GM19035 (cell line): Measurements from ENCODE around the gene MAST1.
A peak's percentile ranks its signal among the peaks of the same experiment; 100 is the strongest.
"Not testable (repeated sequence)": the region's sequence is repeated elsewhere in the genome, so short reads cannot be mapped to it uniquely, and the experiment has no call there.

Experiments
- ATAC-seq: cut with Tn5 transposase; IDR thresholded peaks from one replicate; pipeline ENCODE4 v1.9.1; 2021; ENCODE audit not compliant: unreplicated experiment

The MAST1 gene

GRCh38 chr19:12888006-12888603 is 49.8 kb downstream of the MAST1 start:
- no peak for ATAC-seq

- not testable (repeated sequence) for ATAC-seq
These were observed 52.0 kb downstream of the MAST1 start for GRCh38 chr19:12890299-12890786.

- peak; percentile 91 for ATAC-seq
These were observed 52.7 kb downstream of the MAST1 start, which contains the start of gene GCDH for GRCh38 chr19:12890787-12891552. GCDH (plus strand) TSS chr19:12891160; CDS start chr19:12891305, 145 bp downstream.

DNA sequence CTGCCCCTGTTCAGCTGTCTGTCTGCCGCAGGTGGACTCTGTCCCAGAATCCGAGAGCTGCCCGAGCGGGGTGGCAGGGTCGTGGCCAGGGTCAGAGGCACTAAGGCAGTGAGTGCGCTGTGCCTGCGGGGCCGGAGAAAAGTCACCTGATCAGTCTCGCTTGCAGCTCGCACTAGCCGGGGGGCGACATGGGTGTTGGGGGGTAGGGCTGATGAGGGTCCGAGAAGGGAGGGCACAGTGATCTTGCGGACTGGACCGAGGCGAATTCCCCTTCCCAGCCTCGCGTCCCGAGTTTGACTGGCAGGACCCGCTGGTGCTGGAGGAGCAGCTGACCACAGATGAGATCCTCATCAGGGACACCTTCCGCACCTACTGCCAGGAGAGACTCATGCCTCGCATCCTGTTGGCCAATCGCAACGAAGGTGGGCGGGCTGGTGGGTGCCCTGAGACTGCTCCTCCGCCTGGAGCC is 53.3 kb downstream of the MAST1 start:
- peak; percentile 2 for ATAC-seq

GRCh38 chr19:12893582-12893981 is 55.3 kb downstream of the MAST1 start:
- no peak for ATAC-seq

DNA sequence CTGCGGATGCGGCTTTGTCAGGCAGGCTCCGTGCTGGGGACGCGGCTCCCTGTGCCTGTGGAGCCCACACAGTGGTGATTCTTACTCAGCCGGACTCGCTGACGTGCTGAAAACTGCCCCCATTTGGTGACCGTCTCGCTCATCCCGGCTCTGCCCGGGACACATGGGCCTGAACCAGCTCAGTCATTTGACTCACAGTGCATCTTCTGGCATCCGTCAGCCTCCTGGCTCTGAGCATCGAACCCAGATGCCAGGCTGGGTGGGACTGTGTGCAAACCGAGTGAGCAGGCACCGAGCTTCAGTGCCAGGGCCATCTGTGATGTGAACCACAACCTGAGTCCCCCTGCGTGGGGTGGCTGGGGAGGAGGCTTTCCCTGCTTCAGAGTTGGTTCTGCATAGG is 58.1 kb downstream of the MAST1 start:
- ATAC-seq = no peak

DNA sequence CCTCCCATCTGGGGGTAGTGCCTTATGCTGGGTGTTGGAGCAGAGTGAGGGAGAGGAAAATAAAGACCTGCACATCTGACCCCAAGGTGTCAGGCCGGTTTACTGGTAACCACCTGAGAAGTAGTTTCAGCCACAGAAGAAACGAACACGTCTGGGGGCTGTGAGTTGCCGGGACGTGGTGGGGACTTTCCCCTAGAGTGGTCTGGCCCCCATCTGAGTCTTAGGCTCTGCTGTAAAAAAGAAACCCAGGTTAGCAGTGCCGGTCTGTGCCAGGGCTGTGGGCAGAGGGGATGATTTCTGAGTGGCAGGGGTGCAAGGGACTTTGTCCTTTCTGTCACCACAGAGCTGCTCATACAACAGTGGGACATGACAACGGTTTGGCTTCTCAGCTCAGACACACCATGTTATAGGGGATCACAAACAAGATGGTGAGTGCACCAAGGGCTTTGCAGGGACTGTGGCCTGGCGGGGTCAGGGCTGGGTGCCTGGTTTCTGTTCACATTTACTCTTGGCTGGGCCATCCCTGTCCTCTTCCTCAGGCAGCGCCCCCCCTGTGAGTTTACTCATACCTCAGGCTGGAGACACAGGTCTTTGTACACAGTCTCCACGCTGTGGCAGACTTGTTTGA is 61.7 kb downstream of the MAST1 start:
- ATAC-seq = peak; percentile 77

DNA sequence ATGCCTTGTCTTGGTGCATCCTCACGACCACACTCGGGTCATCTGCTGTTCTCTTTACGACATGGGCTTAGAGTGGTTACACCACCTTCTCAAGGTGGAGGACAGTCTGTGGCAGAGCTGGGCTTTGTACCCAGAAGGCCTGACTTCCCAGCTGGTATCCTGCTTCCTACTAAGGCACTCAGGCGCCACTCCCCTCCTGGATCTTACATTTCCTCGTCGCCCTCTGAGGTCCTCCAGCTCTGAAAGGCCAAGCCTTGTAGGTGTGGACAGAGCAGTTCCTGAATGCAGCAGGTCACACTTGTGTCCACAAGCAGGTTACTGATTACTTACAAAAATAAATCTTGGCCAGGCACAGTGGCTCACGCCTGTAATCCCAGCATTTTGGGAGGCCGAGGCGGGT is 68.9 kb downstream of the MAST1 start:
- no peak for ATAC-seq

GRCh38 chr19:12912571-12912970 is 74.3 kb downstream of the MAST1 start:
- no peak for ATAC-seq

GRCh38 chr19:12913011-12913561 is 74.8 kb downstream of the MAST1 start:
- no peak for ATAC-seq

GRCh38 chr19:12913851-12914690 is 75.8 kb downstream of the MAST1 start:
- ATAC-seq = no peak

DNA sequence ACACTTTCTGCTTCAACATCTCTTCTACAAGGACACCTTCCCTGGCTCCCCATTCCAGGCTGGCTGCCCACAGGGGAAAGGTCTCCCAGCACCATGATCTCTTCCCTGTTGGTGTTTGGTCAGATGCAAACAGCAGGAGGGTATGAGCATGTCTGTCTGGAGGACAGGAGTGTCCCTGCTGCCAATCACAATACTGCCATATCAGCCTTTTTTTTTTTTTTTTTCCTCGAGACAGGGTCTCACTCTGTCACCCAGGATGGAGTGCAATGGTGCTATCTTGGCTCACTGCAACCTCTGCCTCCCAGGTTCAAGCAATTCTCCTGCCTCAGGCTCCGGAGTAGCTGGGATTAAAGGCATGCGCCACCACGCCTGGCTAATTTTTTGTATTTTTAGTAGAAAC is 77.5 kb downstream of the MAST1 start:
- ATAC-seq = not testable (repeated sequence)

- no peak for ATAC-seq
These were observed 79.9 kb downstream of the MAST1 start for GRCh38 chr19:12918253-12918652.

DNA sequence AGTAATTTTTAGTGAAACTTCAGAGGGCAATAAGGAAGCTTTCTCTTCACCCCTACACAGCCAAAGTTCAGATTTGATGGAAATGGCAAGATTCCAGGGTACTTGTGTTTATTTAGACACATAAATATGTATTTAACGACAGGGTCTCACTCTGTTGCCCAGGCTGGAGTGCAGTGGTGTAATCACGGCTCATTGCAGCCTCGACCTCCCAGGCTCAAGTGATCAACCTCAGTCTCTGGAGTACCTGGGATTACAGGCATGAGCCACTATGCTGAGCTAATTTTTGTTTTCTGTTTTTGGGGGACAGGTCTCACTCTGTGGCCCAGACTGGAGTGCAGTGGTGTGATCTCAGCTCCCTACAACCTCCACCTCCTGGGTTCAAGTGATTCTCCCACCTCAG is 82.7 kb downstream of the MAST1 start:
- ATAC-seq = no peak

DNA sequence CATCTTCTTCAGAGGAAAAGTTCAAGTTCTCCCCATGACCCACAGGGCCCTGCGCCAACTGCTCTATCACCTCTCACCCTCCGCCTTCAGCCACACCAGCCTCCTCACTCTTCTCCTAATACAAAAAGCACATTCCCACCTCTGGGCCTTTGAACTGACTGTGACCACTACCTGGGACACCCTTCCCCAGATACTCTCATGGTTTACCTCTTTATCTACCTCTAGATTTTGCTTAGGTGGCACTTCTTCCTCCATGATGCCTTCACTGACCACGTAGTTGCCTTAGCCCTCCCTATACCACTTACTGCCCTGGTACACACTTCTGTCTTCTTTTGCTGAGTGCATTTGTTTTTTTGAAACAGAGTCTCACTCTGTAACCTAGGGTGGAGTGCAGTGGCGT is 84.6 kb downstream of the MAST1 start:
- no peak for ATAC-seq
